HepG2 (cell line): ENCODE results near the gene GPATCH4. TPM values are rescaled to one million over a fixed set of nuclear protein-coding genes. Genes with fewer than 3 reads are reported as not detected.

Source experiments
- ATAC-seq: fragments of 200-7000 bp; cut with Tn5 transposase; 3 replicates; pipeline ENCODE4 v1.9.1; 2020; ENCODE audit warnings: mild to moderate bottlenecking, moderate library complexity
- BruUV-seq: library from RNA; stranded (reverse); fragments of 400-500 nt; replicated peaks from 2 replicates; lab custom pipeline; 2021; lab: Mats Ljungman, UMichigan
- CTCF ChIA-PET: fragments of 300-600 bp; formaldehyde crosslinking; extraction: SDS; loops from one replicate; lab custom pipeline; 2021; ENCODE audit warnings: low total read pairs, inconsistent platforms, low intra/inter-chr PET ratio; lab: Yijun Ruan, JAX
- POLR2A ChIA-PET: fragments of 350-600 bp; sonication (Branson Sonifier 250); formaldehyde crosslinking; loops from one replicate; lab custom pipeline; 2020; ENCODE audit warnings: antibody characterized with exemption, inconsistent platforms; lab: Yijun Ruan, JAX
- DNase-seq: peaks from one replicate; pipeline ENCODE4 v3.0.0-alpha.2; 2015; ENCODE audit warnings: low spot score
- FAIRE-seq: peaks from 3 replicates; lab custom pipeline; 2011; peaks lifted over from hg19 to GRCh38; lab: Jason Lieb, UNC
- H2AFZ ChIP-seq: one replicate; pipeline ENCODE4 v1.6.1; 2011; ENCODE audit warnings: low read length, inconsistent platforms
- H3K27ac ChIP-seq: fragments of 300-600 bp; 3 replicates; pipeline ENCODE4 v1.8.0; 2011; ENCODE audit warnings: mixed run types, mild to moderate bottlenecking, mixed read lengths, low read length, inconsistent platforms; ENCODE audit not compliant: insufficient read depth; ENCODE audit errors: extremely low read length
- H3K27me3 ChIP-seq, 2 experiments: fragments of 200-600 bp in 1 of 2; 2 replicates in 1 of 2; 3 replicates in 1 of 2; pipeline versions ENCODE4 v1.6.0 to v1.8.0; 2011; ENCODE audit warnings: low read length in 2 of 2, mild to moderate bottlenecking in 2 of 2, moderate library complexity in 2 of 2, inconsistent platforms in 1 of 2; ENCODE audit not compliant: insufficient read depth in 2 of 2, control insufficient read depth in 1 of 2
- H3K36me3 ChIP-seq, 2 experiments: fragments of 200-600 bp in 1 of 2; replicated peaks in 1 of 2; 2 replicates in 1 of 2; 3 replicates in 1 of 2; pipeline versions ENCODE4 v1.5.1 to v1.8.0; 2011; ENCODE audit warnings: low read length in 2 of 2, inconsistent platforms in 1 of 2; ENCODE audit not compliant: insufficient read depth in 2 of 2, control insufficient read depth in 1 of 2
- H3K4me1 ChIP-seq: 2 replicates; pipeline ENCODE4 v1.5.1; 2012; ENCODE audit warnings: low read length, inconsistent platforms; ENCODE audit not compliant: insufficient read depth
- H3K4me2 ChIP-seq: 2 replicates; pipeline ENCODE4 v1.6.0; 2011; ENCODE audit warnings: low read depth, low read length, inconsistent platforms
- H3K4me3 ChIP-seq, 3 experiments: fragments of 200-600 bp in 1 of 3; sonication (generic), shearing (Covaris generic) in 1 of 3; replicated peaks in 1 of 3; 2 replicates each; pipeline ENCODE4 v1.5.1; 2011 to 2016; ENCODE audit warnings: low read length in 3 of 3, inconsistent platforms in 2 of 3, low read depth in 2 of 3, mild to moderate bottlenecking in 2 of 3, control low read depth in 1 of 3, mixed read lengths in 1 of 3; ENCODE audit not compliant: insufficient read depth in 1 of 3
- H3K79me2 ChIP-seq: one replicate; pipeline ENCODE4 v1.6.1; 2011; ENCODE audit warnings: low read length, inconsistent platforms; ENCODE audit not compliant: insufficient read depth
- H3K9ac ChIP-seq: 2 replicates; pipeline ENCODE4 v1.6.0; 2011; ENCODE audit warnings: mild to moderate bottlenecking, low read depth, low read length, inconsistent platforms; ENCODE audit not compliant: insufficient read depth
- H3K9me3 ChIP-seq: 2 replicates; pipeline ENCODE4 v1.5.1; 2012; ENCODE audit warnings: mild to moderate bottlenecking, low read length
- H4K20me1 ChIP-seq: 2 replicates; pipeline ENCODE4 v1.6.0; 2011; ENCODE audit warnings: inconsistent platforms, mild to moderate bottlenecking, low read length, moderate library complexity; ENCODE audit not compliant: insufficient read depth
- CENPX ChIP-seq: sonication (generic); formaldehyde crosslinking; IDR thresholded peaks from 2 replicates; pipeline ENCODE4 v1.9.0; 2021; ENCODE audit warnings: mild to moderate bottlenecking, missing genetic modification reagents, moderate library complexity
- KLF15 ChIP-seq: sonication (generic); formaldehyde crosslinking; IDR thresholded peaks from 2 replicates; pipeline ENCODE4 v1.8.1; 2023; ENCODE audit warnings: borderline replicate concordance, mild to moderate bottlenecking, inconsistent platforms, missing genetic modification reagents, mixed read lengths
- NR2F6 ChIP-seq, 2 experiments: IDR thresholded peaks; 2 replicates each; pipeline ENCODE4 v1.6.1; 2016; ENCODE audit warnings: antibody characterized with exemption in 1 of 2, mild to moderate bottlenecking in 1 of 2
- U2AF2 ChIP-seq: fragments of 200-400 bp; formaldehyde crosslinking; IDR thresholded peaks from 2 replicates; pipeline ENCODE4 v1.6.1; 2017; ENCODE audit warnings: low read depth, mild to moderate bottlenecking, low read length
- ZBTB42 ChIP-seq: sonication (generic); formaldehyde crosslinking; IDR thresholded peaks from 2 replicates; pipeline ENCODE4 v1.5.0; 2020; ENCODE audit warnings: mild to moderate bottlenecking, missing genetic modification reagents
- ZNF501 ChIP-seq: sonication (generic); formaldehyde crosslinking; IDR thresholded peaks from 2 replicates; pipeline ENCODE4 v1.5.1; 2020; ENCODE audit warnings: mild to moderate bottlenecking, moderate library complexity, missing genetic modification reagents
- ZNF598 ChIP-seq: sonication (generic); formaldehyde crosslinking; IDR thresholded peaks from 2 replicates; pipeline ENCODE4 v1.5.1; 2020; ENCODE audit warnings: mild to moderate bottlenecking, missing genetic modification reagents, borderline replicate concordance
- ZNF691 ChIP-seq: sonication (generic); formaldehyde crosslinking; IDR thresholded peaks from 2 replicates; pipeline ENCODE4 v1.4.0; 2020; ENCODE audit warnings: missing genetic modification reagents, low read depth, mild to moderate bottlenecking, borderline replicate concordance
- ZNF776 ChIP-seq: sonication (generic); formaldehyde crosslinking; IDR thresholded peaks from 2 replicates; pipeline ENCODE4 v1.4.0; 2020; ENCODE audit warnings: mild to moderate bottlenecking, missing genetic modification reagents
- ZNF781 ChIP-seq: sonication (generic); formaldehyde crosslinking; IDR thresholded peaks from 2 replicates; pipeline ENCODE4 v1.5.1; 2020; ENCODE audit warnings: borderline replicate concordance, mild to moderate bottlenecking, missing genetic modification reagents; ENCODE audit errors: not compliant biosample characterization
- ZXDC ChIP-seq: sonication (generic); formaldehyde crosslinking; IDR thresholded peaks from 2 replicates; pipeline ENCODE4 v1.5.0; 2020; ENCODE audit warnings: mild to moderate bottlenecking, missing genetic modification reagents
- WGBS: methylation state at CpG from one replicate; pipeline ENCODE4 v1.1.6; 2017; ENCODE audit warnings: low lambda C conversion rate; 5-methylcytosine and 5-hydroxymethylcytosine counted together
- in situ Hi-C: cut with HindIII; loops from 2 replicates; pipeline ENCODE4 v1.10.0; 2017; ENCODE audit warnings: low pct_unique_long_range_greater_than_20kb; ENCODE audit not compliant: extremely low pct_ligation_motif_present
- intact Hi-C: fragments of 100-400 bp; cut with micrococcal nuclease; formaldehyde crosslinking; loops from one replicate; pipeline ENCODE4 v1.10.0; 2022; ENCODE audit not compliant: unreplicated experiment
- polyA plus RNA-seq, 8 experiments: library from polyadenylated mRNA; depleted of rRNA in 3 of 8; stranded (reverse) in 7 of 8; unstranded in 1 of 8; fragments of >200 nt; fragmentation: Illumina TruSeq in 4 of 8; extraction: Trizol in 4 of 8; gene quantifications; 2 replicates each; pipeline versions ENCODE4 v1.2.1 to v1.2.3, GENCODE V29; 2011 to 2016; ENCODE audit warnings: low read depth in 4 of 8, missing spikeins in 1 of 8, mixed read lengths in 1 of 8; ENCODE audit not compliant: insufficient read depth in 1 of 8
- total RNA-seq, 5 experiments: library from RNA; depleted of rRNA; stranded (reverse); fragments of >200 nt; fragmentation: Illumina TruSeq; extraction: Trizol; gene quantifications; 2 replicates each; pipeline ENCODE4 v1.2.3, GENCODE V29; 2016; ENCODE audit warnings: low read depth in 1 of 5

GPATCH4 gene
- total and polyA plus RNA-seq, 2 of the 13 experiments (the other 11 are each of a cell fraction or from before 2014, with no cell fraction given) = 19.2 to 37.9 TPM

- ATAC-seq = no peak
- no TSS peak for BruUV-seq
- TF ChIP-seq ZNF501 (CRISPR knock-in tag) (no peak), ZNF776 (no peak), NR2F6 (IDR thresholded peaks at IDR 0.05) (no peak), NR2F6 (CRISPR knock-in tag; IDR thresholded peaks at IDR 0.05) (no peak), ZNF781 (CRISPR knock-in tag) (no peak), KLF15 (CRISPR knock-in tag) (no peak), ZNF598 (no peak), ZBTB42 (CRISPR knock-in tag) (no peak), CENPX (no peak), U2AF2 (no peak), ZNF691 (CRISPR knock-in tag) (no peak), ZXDC (no peak)
- Histone ChIP-seq H3K4me2 (no peak overlapping the region), H3K27me3 (no peaks in the 10 kb centered on the region), H4K20me1 (no peaks in the 10 kb centered on the region), H3K4me1 (peaks cover 15% of the 10 kb centered on the region), H3K9me3 (no peaks in the 10 kb centered on the region), H3K4me3 (no peak overlapping the region), H2AFZ (no peak overlapping the region), H3K36me3 (peaks cover 1 to 35% of the 10 kb centered on the region in 2 experiments; a peak in 4 of 5 replicates), H3K79me2 (no peaks in the 10 kb centered on the region), H3K9ac (no peak overlapping the region), H3K27ac (no peak overlapping the region)
- 91% methylated on average over 2 of the region's 2 CpGs for WGBS
- ChIA-PET POLR2A (no interaction called here), CTCF (no interaction called here)
- DNase-seq = no peak
- intact Hi-C loops = no loop called here
- no peak for FAIRE-seq
- in situ Hi-C loops = no loop called here
Observed at GRCh38 chr1:156549390-156549789, 51.9 kb downstream of the GPATCH4 start.
